ENCODE measurements around the gene TMEM141. TPM values are rescaled to one million over a fixed set of nuclear protein-coding genes. Genes with fewer than 3 reads are reported as not detected.
"Not testable (repeated sequence)": the region's sequence is repeated elsewhere in the genome, so short reads cannot be mapped to it uniquely, and the experiment has no call there.

The TMEM141 gene
- total RNA-seq, 1 experiment from 2014 or later, result 24.0 TPM

- DNase-seq (ENCODE audit: extremely low read depth, low read depth), result no peak
These were observed 36.4 kb upstream of the TMEM141 start for GRCh38 chr9:136754626-136755301.

DNA sequence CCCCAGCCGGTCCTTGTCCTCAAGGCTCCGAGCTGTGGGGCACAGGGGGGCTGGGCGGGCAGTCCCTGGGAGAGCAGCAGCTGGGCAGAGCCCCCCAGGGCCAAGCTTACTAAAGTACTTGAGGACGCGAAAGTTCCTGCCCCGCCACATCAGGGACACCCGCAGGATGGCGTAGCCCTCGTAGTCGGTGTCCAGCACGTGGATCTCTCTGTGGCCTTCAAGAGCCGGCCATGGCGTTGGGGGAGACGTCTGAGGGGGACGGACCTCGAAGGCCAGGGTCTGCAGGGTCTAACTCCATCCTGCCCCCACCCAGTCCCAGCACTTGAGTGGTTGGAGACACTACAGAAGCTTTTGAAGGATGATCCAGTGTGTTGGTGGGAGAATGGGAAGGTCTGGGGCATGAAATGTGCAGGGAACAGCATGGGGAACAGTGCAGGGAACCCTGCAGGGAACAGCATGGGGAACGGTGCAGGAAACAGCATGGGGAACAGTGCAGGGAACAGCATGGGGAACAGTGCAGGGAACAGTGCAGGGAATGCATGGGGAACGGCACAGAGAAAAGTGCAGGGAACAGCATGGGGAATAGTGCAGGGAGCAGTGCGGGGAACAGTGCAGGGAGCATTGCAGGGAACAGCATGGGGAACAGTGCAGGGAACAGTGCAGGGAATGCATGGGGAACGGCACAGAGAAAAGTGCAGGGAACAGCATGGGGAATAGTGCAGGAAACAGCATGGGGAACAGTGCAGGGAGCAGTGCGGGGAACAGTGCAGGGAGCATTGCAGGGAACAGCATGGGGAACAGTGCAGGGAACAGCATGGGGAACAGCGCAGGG lies 35.6 kb upstream of the TMEM141 start:
- not testable (repeated sequence) for DNase-seq (ENCODE audit: extremely low read depth, low read depth)

- DNase-seq (ENCODE audit: extremely low read depth, low read depth), result no peak
These were observed 35.1 kb upstream of the TMEM141 start for GRCh38 chr9:136756134-136756438.

DNA sequence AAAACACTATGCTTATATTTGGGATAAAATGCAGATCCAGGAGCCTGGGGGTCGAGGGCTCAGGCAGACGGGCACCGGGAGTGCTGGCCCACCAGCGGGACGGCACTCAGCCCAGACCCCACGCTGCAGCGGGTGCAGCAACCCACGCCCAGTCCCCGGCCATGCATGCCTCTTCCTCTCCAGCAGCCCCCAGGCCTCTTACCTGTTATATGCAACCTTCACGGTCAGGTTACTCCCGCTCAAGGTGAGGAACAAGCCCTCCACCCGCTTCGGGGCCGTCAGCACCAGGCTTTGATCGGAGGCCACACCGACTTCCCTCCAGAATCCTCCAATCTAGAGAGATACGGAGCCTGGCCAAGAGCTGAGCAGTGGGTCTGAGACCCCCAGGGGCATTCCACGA lies 34.3 kb upstream of the TMEM141 start:
- DNase-seq (ENCODE audit: extremely low read depth, low read depth), result no peak

DNA sequence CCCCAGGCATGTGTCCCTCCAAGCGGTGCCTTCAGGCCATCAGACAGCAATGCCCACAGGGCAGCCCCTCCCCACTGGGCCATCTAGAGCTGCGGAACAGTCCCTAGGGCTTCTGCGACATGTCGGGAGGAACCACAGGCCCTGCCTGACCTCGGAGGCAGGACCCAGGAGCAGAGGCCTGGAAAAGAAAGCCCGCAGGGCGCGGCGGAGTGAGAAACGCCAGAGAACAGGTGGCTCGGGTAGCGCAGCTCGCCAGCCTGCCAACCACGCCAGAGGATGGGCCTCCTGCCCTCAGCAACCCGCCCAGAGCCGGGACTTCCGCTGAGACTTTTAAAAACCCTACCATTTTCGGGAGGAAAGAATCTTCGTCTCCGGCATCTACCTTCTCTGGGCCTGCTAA lies 33.8 kb upstream of the TMEM141 start:
- DNase-seq (ENCODE audit: extremely low read depth, low read depth), result no peak

DNA sequence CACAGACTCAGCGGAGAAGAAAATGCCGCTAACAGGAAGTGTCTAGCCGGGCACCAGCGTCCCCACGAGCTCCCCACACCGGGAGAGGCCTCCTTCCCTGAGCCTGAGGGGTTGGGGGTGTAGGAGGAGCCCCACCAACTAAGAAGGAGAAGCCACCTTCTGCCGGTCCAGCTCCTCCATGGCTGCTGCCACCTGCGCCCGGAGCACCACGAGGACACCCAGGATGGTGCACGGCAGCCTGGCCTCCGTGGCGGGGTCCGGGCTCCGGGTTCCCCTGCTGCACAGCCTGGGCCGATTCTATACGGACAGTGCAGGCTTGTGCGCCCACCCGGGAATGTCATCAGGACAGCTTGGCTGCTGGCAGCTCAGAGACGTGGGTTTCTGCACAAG lies 33.4 kb upstream of the TMEM141 start:
- DNase-seq (ENCODE audit: extremely low read depth, low read depth), result no peak

GRCh38 chr9:136759001-136759400 lies 32.1 kb upstream of the TMEM141 start:
- no peak for DNase-seq (ENCODE audit: extremely low read depth, low read depth)

- no peak for DNase-seq (ENCODE audit: extremely low read depth, low read depth)
These were observed 31.5 kb upstream of the TMEM141 start for GRCh38 chr9:136759436-136760325.

GRCh38 chr9:136760424-136760823 lies 30.7 kb upstream of the TMEM141 start:
- no peak for DNase-seq (ENCODE audit: extremely low read depth, low read depth)

- DNase-seq (ENCODE audit: extremely low read depth, low read depth), result peak; percentile 59
These were observed 30.2 kb upstream of the TMEM141 start for GRCh38 chr9:136760834-136761544.

DNA sequence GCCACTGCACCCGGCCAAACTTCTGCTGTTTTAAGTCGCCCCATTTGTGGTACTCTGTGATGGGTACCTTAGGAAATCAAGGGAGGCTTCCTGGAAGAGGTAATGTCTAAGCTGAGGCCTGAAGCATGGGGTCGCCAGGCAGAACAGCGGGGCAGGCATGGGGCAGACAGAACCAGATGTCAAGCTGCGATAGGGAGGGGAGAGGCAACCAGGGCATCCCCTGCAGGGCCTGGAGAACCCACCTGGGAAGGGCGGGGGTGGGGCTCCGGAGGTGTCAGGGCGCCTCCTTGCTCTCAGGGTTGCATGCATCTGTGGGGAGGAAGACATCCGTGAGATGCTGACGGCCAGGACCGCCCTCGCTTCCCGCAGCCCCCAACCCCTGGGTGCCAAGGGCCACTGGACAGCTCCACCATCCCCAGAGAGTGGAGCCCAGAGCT lies 29.6 kb upstream of the TMEM141 start:
- no peak for DNase-seq (ENCODE audit: extremely low read depth, low read depth)

DNA sequence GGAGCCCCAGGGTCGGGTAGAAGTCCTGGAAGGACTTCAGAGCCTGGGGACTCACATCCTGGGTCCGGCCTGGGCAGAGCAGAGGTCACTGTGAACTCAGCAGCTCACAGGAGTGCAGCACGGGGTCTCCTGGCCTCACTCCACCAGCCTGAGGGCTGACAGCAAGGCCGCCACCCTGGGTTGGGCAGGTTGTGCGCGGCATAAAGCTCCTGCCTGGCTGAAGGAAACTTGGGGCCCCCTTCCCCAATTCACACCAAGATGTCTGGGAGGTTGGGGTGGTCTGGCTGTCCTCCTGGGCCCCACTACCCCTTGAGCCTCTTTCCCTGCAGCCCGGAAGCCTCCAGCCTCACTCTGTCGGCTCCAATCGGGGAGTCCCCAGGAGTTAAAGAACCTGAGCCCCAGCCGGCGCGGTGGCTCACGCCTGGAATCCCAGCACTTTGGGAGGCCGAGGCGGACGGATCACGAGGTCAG lies 28.9 kb upstream of the TMEM141 start:
- DNase-seq (ENCODE audit: extremely low read depth, low read depth), result no peak

DNA sequence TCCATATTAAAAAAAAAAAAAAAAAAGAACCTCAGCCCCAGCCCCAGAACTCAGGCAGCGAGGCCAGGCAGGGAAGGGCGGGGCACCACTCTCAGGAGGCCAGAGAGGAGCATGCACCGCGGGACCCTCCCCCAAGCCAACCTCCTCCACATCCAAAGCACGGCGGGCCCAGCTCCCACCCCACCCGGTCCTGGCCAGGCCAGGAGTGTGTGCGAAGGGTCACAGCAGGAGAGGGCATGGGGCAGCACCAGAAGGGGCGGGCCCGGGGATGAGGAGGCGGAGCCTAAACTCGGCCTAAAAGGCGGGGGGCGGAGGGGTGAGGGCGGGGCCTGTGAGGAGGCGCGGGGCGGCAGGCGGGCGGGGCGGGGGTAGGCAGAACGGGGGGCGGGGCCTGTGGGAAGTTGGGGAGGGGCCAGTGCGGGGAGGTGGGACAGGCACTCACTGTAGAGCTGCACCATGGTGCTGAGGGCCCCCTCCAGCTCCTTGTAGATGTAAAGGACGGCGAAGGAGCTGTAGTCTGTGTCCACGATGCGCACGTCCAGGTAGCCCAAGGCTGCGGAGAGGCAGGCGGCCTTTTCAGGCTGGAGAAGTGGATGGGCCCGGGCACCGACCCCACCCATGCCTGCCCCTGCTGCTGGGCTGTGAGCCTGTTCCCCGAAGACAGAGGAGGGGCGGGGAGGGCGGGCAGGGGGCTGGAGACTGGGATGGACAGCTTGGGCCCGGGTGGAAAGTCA lies 28.1 kb upstream of the TMEM141 start:
- peak; percentile 33 for DNase-seq (ENCODE audit: extremely low read depth, low read depth)

DNA sequence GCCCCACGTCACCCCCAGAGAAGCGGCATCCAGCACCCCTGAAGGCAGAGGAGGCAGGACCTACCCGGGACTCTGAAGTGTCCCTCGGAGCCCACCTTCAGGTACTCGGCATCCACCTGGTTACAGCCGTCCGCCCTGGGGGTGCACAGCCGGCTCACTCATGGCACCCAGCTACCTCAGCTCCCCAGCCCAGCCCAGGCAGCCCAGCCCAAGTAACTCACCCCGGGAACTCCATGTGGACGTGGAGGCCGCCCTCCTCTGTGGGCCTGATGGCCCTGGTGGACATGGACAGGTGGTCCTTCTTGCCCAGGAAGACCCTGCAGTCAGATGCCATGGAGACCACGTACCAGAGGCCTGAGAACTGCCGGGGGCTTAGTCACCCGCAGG lies 27.5 kb upstream of the TMEM141 start:
- no peak for DNase-seq (ENCODE audit: extremely low read depth, low read depth)

GRCh38 chr9:136764301-136764891 lies 26.7 kb upstream of the TMEM141 start, which contains the start of gene LCN15:
Gene LCN15 (minus strand): TSS chr9:136764518. CDS start chr9:136764488, 30 bp downstream.
- no peak for DNase-seq (ENCODE audit: extremely low read depth, low read depth)

DNA sequence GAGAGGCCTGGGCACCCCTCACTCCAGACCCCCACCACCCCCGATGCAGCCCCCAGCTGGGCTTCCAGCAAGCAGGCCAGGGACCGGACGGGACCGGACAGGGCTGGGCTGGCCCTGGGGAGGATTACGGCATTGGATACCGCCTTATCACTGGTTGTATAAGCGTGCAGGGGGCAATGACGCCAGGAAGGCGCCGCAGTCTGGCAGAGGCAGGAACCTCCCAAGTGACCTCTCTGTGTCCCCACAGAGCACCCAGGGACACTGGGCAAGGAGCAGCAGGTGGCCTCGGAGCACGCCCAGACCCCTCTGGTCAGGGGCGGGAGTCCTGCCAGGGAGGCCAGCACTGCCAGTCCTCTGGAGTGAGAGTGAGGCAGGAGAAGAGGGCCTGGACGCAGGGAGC lies 26.1 kb upstream of the TMEM141 start:
- DNase-seq (ENCODE audit: extremely low read depth, low read depth), result no peak

DNA sequence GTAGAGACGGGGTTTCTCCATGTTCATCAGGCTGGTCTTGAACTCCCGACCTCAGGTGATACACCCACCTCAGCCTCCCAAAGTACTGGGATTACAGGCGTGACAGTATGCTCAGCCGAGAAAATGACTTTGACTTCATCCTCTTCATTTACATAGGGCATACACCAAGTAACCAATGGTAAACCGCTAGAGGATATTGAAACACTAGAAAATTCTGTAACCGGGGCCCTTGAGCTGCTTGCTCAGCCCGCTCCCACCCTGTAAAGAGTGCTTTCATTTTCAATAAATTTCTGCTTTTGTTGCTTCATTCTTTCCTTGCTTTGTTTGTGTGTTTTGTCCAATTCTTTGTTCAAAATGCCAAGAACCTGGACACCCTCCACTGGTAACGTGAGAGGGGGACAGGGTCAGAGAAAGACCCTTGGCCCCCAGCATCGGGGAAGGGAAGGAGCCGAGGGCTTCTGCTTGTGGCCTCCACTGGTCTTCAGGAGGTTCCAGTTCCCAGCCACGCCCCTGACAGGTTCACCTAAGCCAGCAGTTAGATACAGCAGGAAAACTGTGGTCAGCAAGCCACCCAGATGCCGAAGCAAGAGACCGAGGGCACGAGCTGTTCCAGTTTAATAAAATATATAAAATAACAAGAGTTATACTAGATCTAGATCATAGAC lies 25.3 kb upstream of the TMEM141 start:
- DNase-seq (ENCODE audit: extremely low read depth, low read depth), result not testable (repeated sequence)

- DNase-seq (ENCODE audit: extremely low read depth, low read depth), result peak; percentile 51
These were observed 24.6 kb upstream of the TMEM141 start for GRCh38 chr9:136766410-136767120.
